Measurements from ENCODE around the gene TRIM45.
"Not testable (repeated sequence)": the region's sequence is repeated elsewhere in the genome, so short reads cannot be mapped to it uniquely, and the experiment has no call there.

Gene TRIM45, protein sequence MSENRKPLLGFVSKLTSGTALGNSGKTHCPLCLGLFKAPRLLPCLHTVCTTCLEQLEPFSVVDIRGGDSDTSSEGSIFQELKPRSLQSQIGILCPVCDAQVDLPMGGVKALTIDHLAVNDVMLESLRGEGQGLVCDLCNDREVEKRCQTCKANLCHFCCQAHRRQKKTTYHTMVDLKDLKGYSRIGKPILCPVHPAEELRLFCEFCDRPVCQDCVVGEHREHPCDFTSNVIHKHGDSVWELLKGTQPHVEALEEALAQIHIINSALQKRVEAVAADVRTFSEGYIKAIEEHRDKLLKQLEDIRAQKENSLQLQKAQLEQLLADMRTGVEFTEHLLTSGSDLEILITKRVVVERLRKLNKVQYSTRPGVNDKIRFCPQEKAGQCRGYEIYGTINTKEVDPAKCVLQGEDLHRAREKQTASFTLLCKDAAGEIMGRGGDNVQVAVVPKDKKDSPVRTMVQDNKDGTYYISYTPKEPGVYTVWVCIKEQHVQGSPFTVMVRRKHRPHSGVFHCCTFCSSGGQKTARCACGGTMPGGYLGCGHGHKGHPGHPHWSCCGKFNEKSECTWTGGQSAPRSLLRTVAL

DNA sequence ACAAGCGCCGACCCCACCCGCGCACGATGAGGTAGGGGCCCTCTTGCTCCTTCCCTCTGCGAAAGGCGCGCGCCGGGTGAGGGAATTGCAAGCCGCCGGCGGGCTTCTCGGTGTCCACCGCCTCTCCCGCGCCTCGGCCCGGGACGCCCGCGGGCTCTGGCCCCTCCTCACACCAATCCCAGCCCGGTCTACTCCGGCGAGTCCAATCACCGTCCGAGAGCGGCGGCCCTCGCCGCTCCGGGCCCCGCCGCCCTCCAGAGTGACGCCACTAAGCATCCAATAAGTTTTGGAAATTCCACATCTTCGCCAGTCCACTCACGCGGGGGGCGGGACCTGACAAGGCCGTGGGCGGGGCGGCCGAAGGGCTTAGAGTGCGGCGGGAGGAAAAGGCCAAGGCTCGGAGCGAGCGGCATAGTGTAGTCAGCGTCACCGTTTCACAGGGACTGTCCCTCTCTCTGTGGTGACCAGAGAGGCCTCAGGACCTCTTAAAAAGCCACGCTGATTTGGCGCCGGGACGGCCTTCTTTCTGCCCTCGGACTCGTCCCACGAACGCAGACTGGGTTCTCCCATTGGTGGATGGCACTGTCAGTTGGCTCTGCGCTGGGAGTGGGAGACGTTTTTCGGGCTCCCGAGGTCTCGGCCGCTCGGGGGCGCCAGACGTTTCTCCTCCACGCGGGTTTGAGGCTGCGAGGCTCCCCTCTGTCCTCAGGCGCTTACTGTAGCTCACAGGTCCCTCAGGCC is at the start of gene TRIM45:
TRIM45 (minus strand) TSS at position 161 of the 741 bp plus-strand sequence. CDS start 548 bp downstream, outside the sequence.
- peak; percentile 97 for DNase-seq (ENCODE audit: low spot score)

- peak; percentile 94 for DNase-seq (ENCODE audit: low spot score)
Measured at GRCh38 chr1:117169871-117170596, 48.5 kb upstream of the TRIM45 start.

GRCh38 chr1:117167402-117167801 is 45.9 kb upstream of the TRIM45 start:
- DNase-seq (ENCODE audit: low spot score): peak; percentile 93

DNA sequence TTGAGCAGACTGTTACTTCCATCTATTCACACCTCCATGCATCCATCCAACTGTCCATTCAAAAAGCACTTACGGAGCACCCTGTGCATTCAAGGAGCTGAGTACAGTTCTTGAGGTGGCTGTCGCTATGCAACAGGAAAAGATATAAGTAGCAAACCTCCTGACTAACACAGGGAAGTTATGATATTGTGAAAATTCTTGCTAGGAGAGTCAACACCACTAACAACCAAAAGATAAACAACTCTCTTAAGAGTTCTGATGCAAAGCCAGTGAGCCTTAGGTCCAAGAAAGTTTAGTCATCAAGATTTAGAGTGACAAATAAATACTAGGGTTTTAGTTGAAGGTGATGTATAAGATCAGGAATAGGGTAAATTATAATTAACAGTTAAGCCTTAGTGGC is 44.5 kb upstream of the TRIM45 start:
- peak; percentile 93 for DNase-seq (ENCODE audit: low spot score)

GRCh38 chr1:117164209-117164608 is 42.7 kb upstream of the TRIM45 start:
- no peak for DNase-seq (ENCODE audit: low spot score)

DNA sequence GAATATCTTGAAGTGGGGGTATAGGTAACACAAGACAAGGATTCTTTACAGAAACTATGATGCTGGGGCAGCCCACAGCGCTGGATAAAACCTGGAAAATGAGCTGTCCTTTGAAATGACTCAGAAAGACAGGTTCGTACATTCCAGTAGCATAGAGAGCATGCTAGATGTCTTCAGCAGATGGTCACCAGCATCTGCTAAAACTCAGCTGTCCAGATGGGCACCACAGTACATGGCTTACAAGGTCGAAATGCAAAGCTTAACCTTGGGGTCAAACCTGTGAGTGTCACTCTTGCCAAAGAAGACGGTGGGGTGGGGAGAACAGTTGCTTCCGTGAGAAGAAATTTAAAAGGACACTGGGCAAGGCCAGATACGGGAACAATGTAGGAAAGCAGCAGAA is 41.3 kb upstream of the TRIM45 start:
- DNase-seq (ENCODE audit: low spot score): peak; percentile 83

DNA sequence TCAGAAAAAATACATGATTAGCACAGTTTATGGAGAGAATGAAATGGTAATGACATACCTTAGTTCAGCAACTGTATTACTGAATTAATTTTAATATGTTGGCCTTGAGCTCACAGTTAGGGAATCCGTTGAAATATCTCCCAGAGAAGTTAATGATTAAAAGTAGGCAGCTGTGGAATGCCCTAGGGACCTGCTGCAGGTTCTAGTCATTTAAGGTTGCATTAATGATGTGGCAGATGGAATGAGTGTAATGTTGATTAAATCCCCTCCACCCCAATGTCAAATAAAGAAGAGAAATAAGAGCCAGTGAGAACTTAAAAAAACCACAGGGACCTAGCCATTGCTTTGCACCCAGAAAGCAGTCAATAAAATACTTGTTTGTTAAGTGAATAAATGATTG is 40.3 kb upstream of the TRIM45 start:
- DNase-seq (ENCODE audit: low spot score): peak; percentile 89

DNA sequence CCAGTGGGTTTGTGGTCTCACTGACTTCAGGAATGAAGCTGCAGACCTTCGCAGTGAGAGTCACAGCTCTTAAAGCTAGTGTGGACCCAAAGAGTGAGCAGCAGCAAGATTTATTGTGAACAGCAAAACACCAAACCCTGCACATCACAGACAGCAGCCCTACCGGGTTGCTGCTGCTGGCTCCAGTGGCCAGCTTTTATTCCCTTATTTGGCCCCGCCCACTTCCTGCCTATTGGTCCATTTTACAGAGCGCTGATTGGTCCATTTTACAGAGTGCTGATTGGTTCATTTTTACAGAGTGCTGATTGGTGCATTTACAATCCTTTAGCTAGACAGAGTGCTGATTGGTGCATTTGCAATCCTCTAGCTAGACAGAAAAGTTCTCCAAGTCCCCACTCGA is 29.8 kb upstream of the TRIM45 start:
- not testable (repeated sequence) for DNase-seq (ENCODE audit: low spot score)

DNA sequence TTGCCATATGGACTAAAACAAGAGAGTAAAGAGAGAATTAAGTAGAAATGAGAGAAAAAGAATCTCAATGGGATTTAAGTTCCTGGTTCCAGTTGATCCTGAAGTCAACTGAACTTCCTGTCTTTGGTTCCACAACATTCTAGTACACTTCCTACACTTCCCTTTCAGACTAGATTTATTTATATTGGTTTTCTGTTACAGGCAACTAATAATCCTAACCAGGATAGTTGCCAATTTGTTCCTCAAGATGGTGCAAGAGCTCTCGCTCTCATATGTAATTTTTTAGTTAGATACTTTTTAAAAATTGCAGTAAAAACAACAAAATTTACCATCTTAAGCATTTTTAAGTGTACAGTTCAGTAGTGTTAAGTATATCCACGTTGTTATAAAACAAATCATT is 28.8 kb upstream of the TRIM45 start:
- no peak for DNase-seq (ENCODE audit: low spot score)

DNA sequence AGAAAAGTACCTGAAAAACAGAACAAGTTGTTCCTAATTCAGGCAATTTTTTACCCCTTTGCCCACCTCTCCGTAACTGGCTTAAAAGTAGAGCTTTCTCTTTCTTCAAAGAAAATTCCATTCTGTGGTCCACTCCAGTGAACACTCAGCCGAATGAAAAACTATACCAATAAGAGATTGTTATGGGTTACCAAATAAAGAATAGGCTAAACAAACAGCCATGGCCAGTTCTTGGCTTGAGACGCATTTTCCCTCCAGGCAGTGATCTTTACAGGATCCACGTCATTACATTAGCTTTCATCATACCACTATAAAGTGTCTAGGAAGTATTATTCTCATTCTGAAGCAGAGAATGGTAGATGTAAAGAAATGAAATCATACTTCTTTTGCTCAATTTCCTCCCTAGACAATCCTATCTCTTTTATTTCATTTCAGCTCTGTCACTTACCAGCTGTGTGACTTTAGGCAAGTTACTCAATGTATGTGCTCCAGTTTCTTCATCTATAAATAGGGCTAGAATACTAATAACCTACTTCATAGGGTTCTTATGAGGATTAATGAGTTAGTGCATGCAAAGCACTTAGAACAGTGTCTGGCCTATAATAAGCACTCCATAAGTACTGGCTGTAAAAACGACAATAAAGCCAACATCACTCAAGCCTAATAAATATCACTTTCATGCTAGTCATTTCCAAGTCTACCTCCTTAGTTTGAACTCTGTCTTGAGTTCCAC is 26.5 kb upstream of the TRIM45 start:
- peak; percentile 55 for DNase-seq (ENCODE audit: low spot score)

DNA sequence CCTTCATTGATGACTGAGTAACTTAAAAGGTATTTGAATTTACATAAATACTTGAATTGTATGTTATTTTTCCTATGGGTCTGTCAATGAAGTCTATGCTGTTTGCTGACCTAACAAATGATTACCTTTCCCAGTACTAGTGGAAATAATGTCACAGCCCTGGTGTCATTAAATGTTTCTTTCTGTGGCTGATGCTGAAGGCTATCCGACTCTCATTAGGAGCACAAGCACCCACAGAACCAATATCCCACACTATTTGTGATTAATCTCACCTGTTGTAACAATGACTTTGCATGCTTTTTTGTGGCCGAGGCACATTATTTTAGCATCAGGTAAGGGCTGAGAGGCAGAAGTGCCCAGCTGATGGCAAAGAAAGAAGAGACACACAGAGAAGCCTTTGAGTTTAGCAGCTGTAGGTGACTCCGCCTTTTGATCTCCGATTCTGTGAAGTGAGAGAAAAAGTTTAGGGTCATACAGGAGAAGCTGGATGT is 25.8 kb upstream of the TRIM45 start:
- no peak for DNase-seq (ENCODE audit: low spot score)

GRCh38 chr1:117146575-117147340 is 25.2 kb upstream of the TRIM45 start:
- peak; percentile 97 for DNase-seq (ENCODE audit: low spot score)

GRCh38 chr1:117146072-117146471 is 24.5 kb upstream of the TRIM45 start:
- DNase-seq (ENCODE audit: low spot score): no peak

DNA sequence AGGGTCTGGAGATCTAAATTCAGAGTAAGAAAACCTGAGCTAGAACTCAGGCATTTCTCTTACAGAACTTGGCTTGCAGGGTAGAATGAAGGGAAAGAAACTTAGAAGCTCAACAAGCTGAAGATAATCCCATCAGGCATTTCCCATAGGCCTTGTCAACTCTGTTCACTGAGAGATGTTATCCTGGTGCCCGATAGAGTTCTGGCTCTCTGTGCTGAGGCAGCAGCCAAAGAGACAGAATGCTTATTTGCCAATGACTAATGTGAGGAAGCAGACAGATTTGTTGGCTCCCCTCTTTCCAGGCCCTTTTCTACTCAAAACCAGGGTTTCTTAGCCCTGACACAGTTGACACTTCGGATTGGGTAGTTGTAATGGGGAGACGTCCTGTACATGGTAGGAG is 22.3 kb upstream of the TRIM45 start:
- DNase-seq (ENCODE audit: low spot score): no peak

DNA sequence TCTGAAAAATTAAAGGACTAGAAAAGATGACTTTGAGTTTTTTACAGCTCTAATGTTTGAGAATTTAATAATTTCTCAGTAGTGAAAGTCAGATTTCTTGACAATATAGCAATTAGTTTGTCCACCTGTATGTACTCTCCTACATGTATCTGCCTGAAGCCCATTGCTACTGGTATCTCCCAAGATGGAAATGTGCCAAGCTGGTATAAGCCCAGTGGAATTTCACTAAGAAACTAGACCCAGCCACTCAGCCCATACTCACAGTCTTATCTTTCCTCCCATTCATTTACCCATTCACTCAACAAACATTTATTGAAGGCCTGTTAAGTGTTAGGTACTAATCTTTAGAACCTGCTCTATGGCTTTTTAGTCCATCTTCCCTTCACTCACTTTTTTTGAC is 21.6 kb upstream of the TRIM45 start:
- no peak for DNase-seq (ENCODE audit: low spot score)

- no peak for DNase-seq (ENCODE audit: low spot score)
Measured at GRCh38 chr1:117142200-117142599, 20.7 kb upstream of the TRIM45 start.

DNA sequence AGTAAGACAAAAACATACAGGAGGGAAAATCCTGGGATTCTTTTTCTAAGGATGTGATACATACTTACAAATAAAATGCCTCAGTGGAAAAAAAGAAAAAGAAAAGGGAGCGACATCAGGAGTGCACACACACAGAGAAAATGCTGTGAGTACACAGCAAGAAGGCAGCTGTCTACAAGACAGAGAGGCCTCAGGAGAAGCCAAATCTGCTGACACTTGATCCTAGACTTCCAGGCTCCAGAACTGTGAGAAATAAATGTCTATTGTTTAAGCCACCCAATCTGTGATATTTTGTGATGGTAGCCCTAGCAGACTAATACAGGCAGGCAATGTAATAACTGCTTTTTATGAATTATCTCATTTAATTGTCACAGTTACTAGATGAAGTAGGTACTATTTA is 17.0 kb upstream of the TRIM45 start:
- no peak for DNase-seq (ENCODE audit: low spot score)

DNA sequence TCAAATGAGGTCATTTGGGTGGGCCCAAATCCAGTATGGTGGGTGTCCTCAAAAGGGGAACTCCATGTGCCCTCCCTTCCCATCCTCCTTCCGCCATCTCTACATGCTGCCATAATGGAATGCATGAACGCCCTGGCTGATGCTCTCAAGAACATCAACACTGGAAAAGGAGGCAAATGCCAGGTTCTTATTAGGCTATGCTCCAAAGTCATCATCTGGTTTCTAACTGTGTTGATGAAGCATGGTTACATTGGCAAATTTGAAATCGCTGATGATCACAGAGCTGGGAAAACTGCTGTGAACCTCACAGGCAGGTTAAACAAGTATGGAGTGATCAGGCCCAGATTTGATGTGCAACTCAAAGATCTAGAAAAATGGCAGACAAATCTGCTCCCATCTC is 16.6 kb upstream of the TRIM45 start:
- DNase-seq (ENCODE audit: low spot score): no peak

DNA sequence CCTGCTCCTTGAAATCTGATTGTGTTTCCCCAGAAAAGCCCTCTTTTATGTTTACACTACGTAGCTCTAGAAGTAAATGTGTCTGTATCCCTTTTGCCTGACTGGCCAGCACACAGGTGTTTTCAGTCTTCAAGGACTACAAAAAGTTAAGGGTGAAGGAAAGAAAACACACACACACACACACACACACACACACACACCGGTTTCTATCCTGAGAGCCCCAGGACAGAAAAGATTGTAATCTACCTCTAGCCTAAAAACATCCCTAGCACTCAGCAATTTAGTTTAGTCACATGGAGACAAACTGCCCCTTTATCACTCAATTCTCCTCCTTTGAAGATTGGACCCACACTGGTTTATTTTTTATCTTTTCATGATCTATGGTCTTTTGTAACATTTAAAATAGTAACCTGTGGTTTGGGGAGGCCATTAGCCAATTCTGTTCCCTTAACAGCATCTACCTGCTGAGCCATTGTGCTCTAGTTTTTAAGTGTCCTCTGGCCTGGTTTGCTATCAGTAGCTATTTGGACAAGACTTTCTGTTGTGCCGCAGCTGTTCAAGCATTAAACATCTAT is 15.8 kb upstream of the TRIM45 start:
- no peak for DNase-seq (ENCODE audit: low spot score)

DNA sequence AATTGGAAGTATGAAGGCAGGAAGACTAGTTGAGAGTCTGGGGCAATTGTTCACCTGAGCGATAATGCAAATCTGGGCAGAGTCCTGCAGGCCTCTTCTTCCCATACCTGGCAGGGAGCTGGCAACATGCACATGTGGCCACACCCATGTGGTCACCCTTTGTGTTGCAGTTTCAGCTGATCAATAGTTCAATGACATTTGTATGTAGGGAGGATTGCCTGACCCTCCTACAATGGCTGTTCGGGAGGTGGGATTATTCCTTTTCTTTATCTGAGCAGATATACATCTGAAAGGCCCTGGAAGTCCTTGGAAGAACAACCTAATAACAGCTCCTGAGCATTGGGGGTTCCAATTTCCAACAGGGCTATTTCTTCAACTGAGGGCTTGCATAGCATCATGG is 15.2 kb upstream of the TRIM45 start:
- no peak for DNase-seq (ENCODE audit: low spot score)
